Endothelial cell of umbilical vein (primary cell): Measurements from ENCODE around the gene ZDHHC16.
A peak's percentile ranks its signal among the peaks of the same experiment; 100 is the strongest.

Source experiments
- CTCF ChIP-seq, 2 donors: IDR thresholded peaks; 1 replicate in 1 of 2; 2 replicates in 1 of 2; pipeline ENCODE4 v1.5.1; 2011; ENCODE audit warnings: low read length in 2 of 2, mild to moderate bottlenecking in 2 of 2, moderate library complexity in 2 of 2, control low read depth in 1 of 2, inconsistent platforms in 1 of 2, low read depth in 1 of 2; ENCODE audit not compliant: insufficient read depth in 1 of 2; ENCODE audit errors: extremely low read depth in 1 of 2
- EZH2 ChIP-seq: IDR thresholded peaks from 2 replicates; pipeline ENCODE4 v1.6.1; 2012; ENCODE audit warnings: borderline replicate concordance, low read depth, mild to moderate bottlenecking, moderate library complexity, low read length, inconsistent platforms; ENCODE audit not compliant: severe bottlenecking
- JUN ChIP-seq: IDR thresholded peaks from 2 replicates; pipeline ENCODE4 v1.6.1; 2011; ENCODE audit warnings: borderline replicate concordance, low read depth; ENCODE audit not compliant: insufficient read length, insufficient read depth
- MAX ChIP-seq: IDR thresholded peaks from 2 replicates; pipeline ENCODE4 v1.6.1; 2011; ENCODE audit not compliant: insufficient read depth, insufficient read length
- MYC ChIP-seq: IDR thresholded peaks from one replicate; pipeline ENCODE4 v1.6.1; 2011; ENCODE audit warnings: mild to moderate bottlenecking, low read depth, low read length
- POLR2A ChIP-seq: IDR thresholded peaks from 2 replicates; pipeline ENCODE4 v1.6.1; 2012; ENCODE audit warnings: low read depth, mild to moderate bottlenecking, control low read depth, low read length
- POLR2AphosphoS5 ChIP-seq: IDR thresholded peaks from 2 replicates; pipeline ENCODE4 v1.6.1; 2012; ENCODE audit warnings: low read depth, mild to moderate bottlenecking, control low read depth, low read length, moderate library complexity; ENCODE audit not compliant: insufficient read depth

GRCh38 chr10:97500297-97500575, 54.3 kb downstream of the ZDHHC16 start:
- TF ChIP-seq CTCF (IDR thresholded peaks at IDR 0.05; ENCODE audit: extremely low read depth in 1 of 2, insufficient read depth in 1 of 2, low read depth in 1 of 2, low read length in 2 of 2): no peak
- TF ChIP-seq MAX: no peak
- no peak for TF ChIP-seq EZH2
- no peak for TF ChIP-seq MYC
- TF ChIP-seq POLR2A: no peak
- peak; percentile 29 for TF ChIP-seq POLR2AphosphoS5
- TF ChIP-seq JUN: no peak
